Measurements from ENCODE around the gene MEX3D.

- no peak for TF ChIP-seq CTCF (IDR thresholded peaks at IDR 0.05)
- no peak for TF ChIP-seq POLR2A (IDR thresholded peaks at IDR 0.05)
- TF ChIP-seq POLR2AphosphoS5 (IDR thresholded peaks at IDR 0.05), result no peak
Measured at GRCh38 chr19:1538978-1539377, 29.1 kb downstream of the MEX3D start.
